ENCODE results near the gene KCNF1.

KCNF1 gene

DNA sequence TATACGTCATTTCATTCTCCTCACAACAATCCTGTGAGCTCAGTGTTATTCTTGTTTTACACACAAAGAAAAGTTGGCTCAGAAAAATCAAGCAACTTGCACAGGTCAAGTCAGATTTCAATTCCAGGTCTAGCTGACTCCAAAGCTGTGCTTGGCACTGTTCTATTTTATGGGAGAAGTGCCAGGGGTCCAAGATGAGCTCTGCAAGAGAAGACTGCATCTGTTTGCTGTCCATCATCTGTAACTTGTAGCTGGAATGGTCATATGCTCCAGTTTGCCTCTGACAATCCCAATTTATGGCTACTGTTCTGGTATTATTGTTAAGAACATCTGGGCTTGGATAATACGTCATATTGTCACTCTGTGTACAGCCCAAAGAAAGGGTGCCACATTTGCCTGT lies 28.9 kb downstream of the KCNF1 start:
- no peak overlapping the region for H3K4me3 ChIP-seq (ENCODE audit: low read length)
- no peak for DNase-seq (ENCODE audit: low read depth)
- TF ChIP-seq, protein P1, sequence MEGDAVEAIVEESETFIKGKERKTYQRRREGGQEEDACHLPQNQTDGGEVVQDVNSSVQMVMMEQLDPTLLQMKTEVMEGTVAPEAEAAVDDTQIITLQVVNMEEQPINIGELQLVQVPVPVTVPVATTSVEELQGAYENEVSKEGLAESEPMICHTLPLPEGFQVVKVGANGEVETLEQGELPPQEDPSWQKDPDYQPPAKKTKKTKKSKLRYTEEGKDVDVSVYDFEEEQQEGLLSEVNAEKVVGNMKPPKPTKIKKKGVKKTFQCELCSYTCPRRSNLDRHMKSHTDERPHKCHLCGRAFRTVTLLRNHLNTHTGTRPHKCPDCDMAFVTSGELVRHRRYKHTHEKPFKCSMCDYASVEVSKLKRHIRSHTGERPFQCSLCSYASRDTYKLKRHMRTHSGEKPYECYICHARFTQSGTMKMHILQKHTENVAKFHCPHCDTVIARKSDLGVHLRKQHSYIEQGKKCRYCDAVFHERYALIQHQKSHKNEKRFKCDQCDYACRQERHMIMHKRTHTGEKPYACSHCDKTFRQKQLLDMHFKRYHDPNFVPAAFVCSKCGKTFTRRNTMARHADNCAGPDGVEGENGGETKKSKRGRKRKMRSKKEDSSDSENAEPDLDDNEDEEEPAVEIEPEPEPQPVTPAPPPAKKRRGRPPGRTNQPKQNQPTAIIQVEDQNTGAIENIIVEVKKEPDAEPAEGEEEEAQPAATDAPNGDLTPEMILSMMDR (conservative IDR thresholded peaks at IDR 0.05; ENCODE audit: low read depth, low read length): no peak

DNA sequence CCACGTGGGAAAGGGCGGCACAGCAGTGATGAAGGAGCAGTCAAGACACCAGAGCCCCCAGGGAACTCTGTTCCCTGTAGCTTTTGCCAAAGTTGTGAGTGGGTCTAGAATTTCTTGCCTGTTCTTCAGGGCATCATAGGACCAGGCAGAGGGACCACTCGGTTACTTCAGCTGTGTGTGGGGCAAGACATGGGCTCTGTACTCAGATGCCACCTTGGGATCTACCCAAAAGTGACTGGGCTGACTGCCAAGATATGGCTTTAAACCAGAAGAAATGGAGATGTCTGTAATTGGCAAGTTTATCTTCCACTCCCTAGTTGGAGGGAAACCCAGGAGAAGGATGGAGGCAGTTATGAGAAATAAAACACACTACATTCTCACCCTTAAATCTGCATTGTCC lies 29.6 kb downstream of the KCNF1 start:
- TF ChIP-seq, protein P1 (conservative IDR thresholded peaks at IDR 0.05; ENCODE audit: low read depth, low read length): no peak
- DNase-seq (ENCODE audit: low read depth): no peak
- no peak overlapping the region for H3K4me3 ChIP-seq (ENCODE audit: low read length)

DNA sequence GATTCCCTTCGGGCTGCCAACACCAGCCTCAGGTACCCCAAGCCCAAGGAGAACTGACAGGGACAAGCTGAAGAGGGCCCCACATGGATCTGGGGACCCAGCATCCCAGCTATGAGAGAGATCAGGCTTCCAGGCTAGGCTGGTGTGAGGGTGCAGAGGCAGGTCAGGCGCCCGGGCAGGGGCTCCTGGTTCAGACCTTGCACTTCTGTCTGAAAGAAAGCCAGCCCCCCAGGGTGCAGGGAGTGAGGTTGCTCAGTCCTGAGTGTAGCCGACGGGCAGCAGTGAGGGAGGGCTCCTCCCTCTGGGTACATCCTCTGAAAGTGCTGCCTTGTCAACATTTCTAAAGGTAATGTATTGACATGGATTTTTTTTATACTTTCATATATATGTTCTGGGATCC lies 33.1 kb downstream of the KCNF1 start:
- no peak for DNase-seq (ENCODE audit: low read depth)
- TF ChIP-seq, protein P1 (conservative IDR thresholded peaks at IDR 0.05; ENCODE audit: low read depth, low read length): no peak
- no peak overlapping the region for H3K4me3 ChIP-seq (ENCODE audit: low read length)

DNA sequence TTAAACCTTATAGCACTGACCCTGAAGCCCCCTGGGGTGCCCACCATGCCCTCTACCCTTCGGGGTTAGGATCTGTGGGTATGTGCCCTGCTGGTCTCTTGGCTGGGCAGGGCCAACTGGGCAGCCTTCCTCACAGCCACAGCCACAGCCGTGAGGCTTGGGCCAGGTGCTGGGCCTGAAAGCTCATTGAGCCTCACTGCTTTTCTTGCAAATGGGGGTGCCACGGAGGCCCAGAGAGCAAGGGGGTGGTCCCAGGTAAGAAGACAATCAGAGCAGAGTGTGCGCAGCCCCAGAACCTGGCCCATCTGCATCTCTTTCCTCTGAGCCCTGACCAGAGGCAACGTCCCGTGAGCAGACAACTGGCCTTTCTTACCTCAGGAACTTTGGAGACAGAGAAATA lies 34.7 kb downstream of the KCNF1 start:
- DNase-seq (ENCODE audit: low read depth): no peak
- TF ChIP-seq, protein P1 (conservative IDR thresholded peaks at IDR 0.05; ENCODE audit: low read depth, low read length): no peak
- no peak overlapping the region for H3K4me3 ChIP-seq (ENCODE audit: low read length)

DNA sequence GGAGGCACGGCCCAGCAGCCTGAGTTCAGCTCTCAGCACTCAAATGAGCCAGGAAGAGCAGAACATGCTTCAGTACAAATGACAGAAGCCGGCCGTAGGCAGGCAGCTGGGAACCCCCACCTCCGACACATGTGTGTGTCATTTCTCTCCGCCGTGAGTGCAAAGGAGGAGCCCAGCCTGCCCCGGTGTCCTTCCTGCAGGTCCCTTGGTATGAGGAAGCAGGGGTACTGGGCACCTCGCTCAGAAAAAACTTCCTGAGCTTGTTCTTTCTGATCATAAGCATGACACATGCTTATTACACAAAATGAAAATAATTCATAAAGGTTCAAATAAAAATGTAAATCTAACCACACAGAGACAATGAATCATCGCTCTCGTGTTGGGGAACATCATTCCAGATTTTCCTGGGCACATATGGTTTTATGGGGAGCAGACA lies 35.3 kb downstream of the KCNF1 start:
- TF ChIP-seq, protein P1 (conservative IDR thresholded peaks at IDR 0.05; ENCODE audit: low read depth, low read length): no peak
- DNase-seq (ENCODE audit: low read depth): no peak

DNA sequence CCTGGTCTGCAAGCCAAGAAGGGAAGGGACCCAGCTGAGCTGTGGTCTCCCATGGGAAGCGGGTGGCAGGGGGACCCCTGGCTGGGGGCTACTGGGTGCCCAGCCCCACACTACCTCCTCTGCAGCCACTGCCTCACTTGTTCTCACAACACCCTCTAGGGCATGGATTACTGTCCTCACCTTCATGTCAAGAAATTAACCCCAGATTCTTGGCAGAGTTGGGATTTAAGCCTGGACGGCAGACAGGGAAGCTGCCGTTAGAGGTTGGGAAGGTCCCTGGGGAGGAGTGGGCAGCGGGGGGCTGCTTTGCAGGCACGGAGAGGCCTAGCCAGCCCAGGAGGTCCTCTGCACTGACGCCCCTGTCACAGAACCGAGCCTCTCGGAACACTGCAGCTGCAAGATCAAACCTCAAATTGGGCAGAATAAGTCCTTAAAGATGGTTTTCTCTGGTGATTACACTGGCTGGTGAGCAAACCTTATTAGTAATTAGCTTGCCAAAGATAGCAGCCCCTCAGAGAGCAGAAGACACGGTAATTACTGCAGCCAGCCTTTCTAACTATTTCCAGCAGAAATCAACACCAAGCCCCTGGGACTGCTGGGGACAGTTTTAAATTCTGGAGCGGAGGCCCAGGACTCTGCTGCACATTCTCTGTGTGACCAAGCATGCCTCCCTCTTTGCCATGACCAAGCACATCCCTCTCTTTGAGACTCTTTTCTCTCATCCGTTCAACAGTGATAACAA lies 35.9 kb downstream of the KCNF1 start:
- TF ChIP-seq, protein P1 (conservative IDR thresholded peaks at IDR 0.05; ENCODE audit: low read depth, low read length): no peak
- DNase-seq (ENCODE audit: low read depth): no peak
- no peak overlapping the region for H3K4me3 ChIP-seq (ENCODE audit: low read length)

More for the DNA sequence above, 35.3 kb downstream of the KCNF1 start:
- H3K4me3 ChIP-seq (ENCODE audit: low read length): no peak overlapping the region

DNA sequence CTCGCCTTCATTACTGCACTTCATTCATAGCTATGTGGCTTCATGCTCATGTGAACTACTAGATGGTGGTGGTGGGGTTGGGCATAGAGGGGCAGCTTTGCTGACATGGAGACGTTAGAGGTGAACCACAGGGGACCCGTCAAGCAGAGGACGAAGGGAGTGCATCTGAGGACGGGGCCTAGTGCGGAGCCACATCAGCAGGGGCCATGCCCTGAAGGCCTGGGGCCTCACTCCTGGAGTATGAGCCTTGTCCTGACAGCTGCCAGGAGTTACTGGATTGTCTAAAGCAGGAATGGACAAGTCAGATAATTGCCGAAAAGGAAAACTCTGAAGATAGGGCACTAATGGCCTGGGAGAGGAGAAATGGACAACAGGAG lies 36.4 kb downstream of the KCNF1 start:
- no peak for DNase-seq (ENCODE audit: low read depth)
- TF ChIP-seq, protein P1 (conservative IDR thresholded peaks at IDR 0.05; ENCODE audit: low read depth, low read length): no peak
- no peak overlapping the region for H3K4me3 ChIP-seq (ENCODE audit: low read length)

All from retinal pigment epithelial cell (primary cell).